Activated naive CD4-positive, alpha-beta T cell (primary cell): ENCODE results near the gene ALMS1.
"Not testable (repeated sequence)": the region's sequence is repeated elsewhere in the genome, so short reads cannot be mapped to it uniquely, and the experiment has no call there.

Experiments
- DNase-seq, 4 experiments: peaks; one replicate each; lab custom pipeline; 2025; lab: John Stamatoyannopoulos, UW

The ALMS1 gene

DNA sequence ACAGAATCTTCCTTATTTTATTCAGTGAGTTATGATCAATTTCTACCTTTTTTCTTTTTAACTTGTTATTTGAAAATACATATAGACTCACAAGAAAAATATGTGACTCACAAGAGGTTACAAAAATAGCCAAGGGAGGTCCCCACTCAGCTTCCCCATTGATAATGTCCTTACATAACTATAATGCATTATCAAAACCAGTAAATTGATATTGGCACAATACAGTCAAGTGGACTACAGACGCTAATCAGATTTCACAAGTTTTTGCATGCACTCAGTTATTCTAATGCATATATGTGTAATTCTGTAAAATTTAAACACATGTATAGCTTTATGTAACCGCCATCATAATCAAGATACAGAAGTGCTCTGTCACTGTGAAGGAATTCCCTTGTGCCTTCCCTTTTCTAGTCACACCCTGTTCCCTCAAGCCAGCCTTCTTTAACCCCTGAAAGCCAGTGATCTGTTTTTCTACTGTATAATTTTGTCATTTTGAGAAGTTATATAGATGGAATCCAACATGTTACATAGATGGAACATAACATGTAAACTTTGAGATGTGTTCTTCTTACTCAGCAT, 118.4 kb downstream of the ALMS1 start:
- no peak for DNase-seq

DNA sequence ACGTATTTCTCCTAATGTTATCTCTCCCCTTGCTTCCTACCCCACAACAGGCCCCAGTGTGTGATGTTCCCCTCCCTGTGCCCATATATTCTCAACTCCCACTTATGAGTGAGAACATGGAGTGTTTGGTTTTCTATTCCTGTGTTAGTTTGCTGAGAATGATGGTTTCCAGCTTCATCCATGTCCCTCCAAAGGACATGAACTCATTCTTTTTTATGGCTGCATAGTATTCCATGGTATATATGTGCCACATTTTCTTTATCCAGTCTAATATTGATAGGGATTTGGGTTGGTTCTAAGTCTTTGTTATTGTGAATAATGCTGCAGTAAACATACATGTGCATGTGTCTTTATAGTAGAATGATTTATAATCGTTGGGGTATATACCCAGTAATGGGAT, 119.2 kb downstream of the ALMS1 start:
- DNase-seq: not testable (repeated sequence)

DNA sequence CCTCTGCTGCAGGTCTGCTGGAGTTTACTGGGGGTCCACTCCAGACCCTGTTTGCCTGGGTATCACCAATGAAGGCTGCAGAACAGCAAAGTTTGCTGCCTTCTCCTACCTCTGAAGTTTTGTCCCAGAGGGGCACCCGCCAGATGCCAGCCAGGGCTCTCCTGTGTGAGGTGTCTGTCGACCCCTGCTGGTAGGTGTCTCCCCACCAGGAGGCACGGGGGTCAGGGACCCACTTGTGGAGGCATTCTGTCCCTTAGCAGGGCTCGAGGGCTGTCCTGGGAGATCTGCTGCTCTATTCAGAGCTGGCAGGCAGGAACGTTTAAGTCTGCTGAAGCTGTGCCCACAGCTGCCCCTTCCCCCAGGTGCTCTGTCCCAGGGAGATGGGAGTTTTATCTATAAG, 124.8 kb downstream of the ALMS1 start:
- not testable (repeated sequence) for DNase-seq

DNA sequence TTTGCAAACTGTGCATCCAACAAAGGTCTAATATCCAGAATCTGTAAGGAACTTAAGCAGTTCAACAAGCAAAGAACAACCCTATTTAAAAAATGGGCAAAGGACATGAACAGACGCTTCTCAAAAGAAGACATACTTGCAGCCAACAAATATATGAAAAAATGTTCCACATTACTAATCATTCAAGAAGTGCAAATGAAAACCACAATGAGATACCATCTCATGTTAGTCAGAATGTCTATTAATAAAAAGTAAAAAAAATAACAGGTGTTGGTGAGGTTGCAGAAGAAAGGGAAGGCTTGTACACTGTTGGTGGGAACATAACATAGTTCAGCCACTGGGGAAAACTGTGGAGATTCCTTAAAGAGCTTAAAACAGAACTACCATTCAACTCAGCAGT, 130.4 kb downstream of the ALMS1 start:
- no peak for DNase-seq

DNA sequence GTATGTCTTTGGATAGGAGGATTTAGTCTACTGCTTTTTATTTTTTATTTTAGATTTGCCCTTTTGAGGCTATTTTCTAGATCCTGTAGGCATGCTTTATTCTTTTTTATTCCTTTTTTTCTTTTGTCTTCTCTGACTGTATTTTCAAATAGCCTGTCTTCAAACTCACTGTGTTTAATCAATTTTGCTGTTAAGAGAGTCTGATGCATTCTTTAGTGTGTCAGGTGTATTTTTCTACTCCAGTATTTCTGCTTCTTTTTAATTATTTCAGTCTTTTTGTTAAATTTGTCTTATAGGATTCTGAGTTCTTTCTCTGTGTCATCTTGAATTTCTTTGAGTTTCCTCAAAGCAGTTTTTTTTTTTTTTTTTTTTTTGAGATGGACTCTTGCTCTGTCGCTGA, 143.1 kb downstream of the ALMS1 start:
- no peak for DNase-seq

DNA sequence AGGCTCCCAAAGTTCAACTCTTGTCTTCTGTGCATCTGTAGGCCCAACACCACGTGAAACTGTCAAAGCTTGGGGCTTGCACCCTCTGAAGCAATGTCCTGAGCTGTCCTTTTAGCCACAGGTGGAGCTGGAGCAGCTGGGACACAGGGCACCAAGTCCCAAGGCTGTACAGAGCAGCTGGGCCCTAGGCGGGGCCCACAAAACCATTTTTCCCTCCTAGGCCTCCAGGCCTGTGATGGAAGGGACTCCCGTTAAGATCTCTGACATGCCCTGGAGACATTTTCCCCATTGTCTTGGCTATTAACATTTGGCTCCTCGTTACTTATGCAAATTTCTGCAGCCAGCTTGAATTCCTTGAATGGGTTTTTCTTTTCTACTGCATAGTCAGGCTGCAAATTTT, 145.1 kb downstream of the ALMS1 start:
- DNase-seq: not testable (repeated sequence)

DNA sequence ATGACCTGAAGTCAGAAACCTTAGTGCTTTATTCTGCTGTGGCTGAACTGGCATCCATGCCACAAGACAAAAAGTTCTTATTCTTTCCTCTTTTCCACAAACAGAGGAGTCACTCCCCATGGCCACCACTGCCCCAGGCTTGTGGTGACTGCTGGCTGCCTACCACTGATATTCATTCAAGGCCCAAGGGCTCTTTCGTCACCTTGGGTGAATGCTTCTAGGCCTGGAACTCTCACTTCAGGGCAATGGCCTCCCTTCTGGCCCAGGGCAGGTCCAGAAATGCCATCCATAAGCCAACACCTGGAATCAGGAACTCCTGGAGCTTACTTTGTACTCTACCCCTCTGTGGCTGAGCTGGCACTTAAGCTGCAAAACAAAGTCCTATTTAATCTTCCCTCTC, 146.7 kb downstream of the ALMS1 start:
- DNase-seq: no peak

DNA sequence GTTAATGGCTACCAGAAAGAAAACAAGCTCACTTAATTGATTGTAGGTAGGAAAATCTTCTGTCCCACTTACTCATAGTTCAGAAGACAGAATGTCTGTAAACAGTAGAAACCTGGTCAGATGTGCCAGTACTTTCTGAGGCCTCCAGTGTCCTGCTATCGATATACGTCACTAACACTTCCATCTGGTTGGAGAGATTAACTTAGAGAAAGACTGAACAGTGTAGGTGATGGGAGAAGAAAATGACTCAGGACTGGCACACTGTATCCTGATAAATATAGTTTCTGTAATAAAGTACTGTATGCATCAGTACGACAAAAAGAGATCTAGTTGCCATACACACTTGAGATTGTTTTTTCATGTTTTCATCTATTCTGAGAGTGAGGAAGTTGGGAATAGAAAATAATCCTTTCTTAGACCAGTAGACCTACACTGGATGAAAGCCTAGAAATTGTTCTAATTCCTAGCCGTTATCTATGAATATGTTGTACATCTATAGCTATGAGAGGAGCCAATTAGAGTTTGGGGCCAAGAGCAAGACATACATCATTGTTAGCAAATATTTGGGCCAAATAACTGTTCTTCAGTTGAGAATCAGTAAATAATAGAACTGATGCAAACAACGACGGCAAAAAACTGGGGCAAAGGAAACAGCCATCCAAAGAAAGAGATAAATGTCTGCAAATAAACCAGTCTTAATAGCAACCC, 150.7 kb downstream of the ALMS1 start:
- no peak for DNase-seq

DNA sequence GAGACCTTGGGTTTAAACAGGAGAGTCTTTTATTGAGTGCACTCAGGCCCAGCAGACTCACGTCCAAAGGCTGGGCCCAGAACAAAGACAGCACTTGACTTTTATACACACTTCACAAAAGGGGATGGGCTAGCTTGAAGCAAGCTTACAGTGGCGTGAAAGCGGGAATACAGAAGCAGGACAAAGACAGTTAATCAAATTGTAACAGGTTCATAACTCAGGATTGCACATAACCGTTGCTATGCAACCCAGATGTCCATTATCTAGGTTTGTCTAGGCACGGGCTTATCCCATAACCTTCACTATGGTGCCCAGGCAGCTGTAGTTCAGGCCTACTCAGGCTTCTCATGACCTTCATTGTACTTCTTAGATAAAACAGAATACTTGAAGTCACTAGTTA, 175.2 kb downstream of the ALMS1 start:
- DNase-seq: not testable (repeated sequence)

DNA sequence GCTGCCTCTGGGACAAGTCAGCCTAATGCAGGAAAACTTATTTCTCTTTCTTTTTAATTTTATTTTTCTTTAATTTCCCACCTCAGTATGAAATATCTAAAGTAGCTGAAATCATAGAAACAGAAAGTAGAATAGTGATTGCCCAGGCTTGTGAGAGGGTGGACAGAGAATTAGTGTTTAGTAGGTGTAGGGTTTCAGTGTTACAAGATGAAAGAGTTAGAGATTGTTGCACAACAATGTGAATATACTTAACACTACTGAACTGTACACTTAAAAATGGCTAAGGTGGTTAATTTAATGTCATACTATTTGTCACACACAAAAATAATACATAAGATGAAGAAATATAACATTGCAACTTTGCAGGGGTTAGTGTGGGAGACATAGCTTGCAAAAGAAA, 175.8 kb downstream of the ALMS1 start:
- no peak for DNase-seq

DNA sequence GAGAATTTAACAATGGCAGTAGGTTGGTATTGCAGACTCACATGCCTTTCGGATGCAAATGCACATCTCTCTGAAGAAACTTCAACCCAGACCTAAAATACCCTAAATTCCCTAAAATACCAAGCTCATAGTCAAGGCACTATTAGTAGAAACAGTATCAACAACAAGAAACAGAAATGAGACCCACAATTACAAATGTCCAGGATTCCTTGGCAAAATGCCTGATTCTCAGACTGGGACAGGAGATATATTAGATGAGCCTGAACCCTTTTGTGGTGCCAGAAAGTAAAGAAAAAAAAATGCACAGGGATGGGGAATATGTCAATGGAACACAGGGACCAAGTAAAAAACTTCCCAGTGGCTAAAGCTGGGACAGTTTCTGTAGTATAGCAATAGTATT, 179.3 kb downstream of the ALMS1 start:
- DNase-seq: no peak

DNA sequence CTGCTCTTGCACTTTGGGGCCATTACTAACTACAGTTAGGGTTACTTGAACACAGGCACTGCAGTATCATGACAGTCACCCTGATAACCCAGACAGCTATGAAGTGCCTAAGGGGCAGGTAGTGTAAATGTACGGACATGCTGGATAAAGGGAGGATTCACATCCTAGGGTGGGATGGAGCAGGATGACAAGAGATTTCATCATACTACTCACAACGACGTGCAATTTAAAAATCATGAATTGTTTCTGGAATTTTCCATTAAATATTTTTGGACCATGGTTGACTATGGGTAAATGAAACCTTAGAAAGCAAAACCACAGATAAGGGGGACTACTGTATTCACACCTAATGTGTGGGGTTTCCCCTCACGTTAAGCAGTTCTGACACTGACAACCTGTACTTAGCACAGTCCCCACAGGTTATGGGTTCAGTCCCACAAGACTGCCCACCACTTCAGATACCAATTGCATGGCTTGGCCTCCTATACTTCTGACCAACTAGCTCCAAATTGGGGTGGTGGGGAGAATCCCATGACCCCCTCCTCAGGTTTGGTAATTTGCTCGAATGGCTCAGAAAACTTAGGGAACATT, 180.7 kb downstream of the ALMS1 start:
- DNase-seq: no peak

DNA sequence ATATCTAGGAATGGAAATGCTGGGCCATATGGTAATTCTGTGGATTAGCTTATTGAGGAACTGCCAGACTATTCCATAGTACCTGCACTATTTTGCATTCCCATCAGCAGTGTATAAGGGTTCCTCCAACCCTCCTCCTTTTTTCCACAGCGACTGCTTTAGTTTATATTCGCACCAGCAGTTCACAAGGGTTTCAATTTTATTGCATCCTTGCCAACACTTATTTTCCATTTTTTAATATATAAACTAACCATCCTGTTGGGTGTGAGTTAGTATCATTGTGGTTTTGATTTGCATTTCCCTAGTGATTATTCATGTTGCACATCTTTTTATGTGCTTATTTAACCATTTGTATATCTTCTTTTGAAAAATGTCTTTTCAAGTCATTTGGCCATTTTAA, 189.6 kb downstream of the ALMS1 start:
- DNase-seq: no peak

DNA sequence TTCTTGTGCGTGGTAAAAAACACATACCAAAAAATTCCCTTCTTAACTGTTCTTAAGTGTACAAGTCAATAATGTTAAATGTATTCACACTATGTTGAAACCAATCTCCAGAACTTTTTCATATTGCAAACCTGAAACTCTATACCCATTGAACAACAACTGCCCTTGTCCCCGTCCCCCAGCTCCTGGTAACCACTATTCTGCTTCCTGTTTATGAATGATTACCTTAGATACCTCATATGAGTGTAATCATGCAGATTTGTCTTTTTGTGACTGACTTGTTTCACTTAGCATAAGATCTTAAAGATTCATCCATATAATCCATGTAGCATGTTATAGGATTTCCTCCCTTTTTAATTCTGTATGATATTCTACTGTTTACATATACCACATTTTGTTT, 196.7 kb downstream of the ALMS1 start:
- DNase-seq: no peak

DNA sequence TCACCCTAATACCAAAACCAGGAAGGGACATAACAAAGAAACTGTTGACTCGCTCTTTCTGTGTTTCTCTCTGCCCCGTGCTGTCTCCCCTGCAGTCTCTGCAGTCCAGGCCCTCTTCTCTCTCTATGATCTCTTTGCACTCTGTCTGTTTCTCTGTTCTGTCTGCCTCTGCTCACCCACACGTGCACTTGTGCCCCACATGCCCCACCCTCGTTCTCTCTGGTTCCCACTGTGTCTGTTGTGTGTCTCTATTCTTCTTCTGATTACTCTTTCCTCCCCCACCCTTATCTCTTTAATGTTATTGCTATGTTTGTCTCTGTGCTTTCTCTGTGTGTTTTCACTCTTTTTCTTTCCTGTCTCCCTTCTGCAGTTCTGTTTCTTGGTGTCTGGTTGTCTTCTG, 202.5 kb downstream of the ALMS1 start:
- no peak for DNase-seq

DNA sequence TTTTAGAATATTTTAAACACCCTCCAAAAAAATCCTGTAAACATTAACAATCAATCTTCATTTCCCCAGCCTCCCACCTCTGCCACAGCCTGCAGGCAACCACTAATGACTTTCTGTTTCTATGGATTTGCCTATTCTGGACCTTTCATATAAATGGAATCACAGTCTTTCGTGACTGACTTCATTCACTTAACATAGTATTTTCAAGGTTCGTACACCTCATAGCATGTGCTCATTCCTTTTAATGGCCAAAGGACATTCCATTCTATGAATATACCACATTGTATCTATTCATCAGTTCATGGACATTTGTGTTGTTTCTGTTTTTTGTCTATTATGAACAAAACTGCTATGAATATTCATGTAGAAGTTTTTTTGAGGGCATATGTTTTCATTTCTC, 208.0 kb downstream of the ALMS1 start:
- DNase-seq: no peak

DNA sequence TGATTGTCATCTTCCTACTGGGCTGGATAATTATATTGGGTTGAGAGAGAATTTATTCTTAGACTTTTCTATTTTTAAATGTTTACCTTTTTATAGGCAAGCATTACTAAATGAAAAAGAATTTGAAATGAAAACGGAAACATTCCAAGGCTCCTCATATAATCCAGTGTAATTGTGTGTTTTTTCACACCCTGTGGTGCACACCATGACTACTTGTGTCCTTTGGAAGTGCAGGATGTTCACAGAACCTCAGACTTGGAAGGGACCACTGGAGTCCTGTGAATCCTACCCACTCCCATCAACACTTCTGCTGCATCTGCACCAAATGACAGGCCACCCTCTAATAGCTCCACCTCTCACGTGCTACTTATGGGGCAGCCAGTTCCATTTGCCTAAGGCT, 208.6 kb downstream of the ALMS1 start:
- DNase-seq: no peak

DNA sequence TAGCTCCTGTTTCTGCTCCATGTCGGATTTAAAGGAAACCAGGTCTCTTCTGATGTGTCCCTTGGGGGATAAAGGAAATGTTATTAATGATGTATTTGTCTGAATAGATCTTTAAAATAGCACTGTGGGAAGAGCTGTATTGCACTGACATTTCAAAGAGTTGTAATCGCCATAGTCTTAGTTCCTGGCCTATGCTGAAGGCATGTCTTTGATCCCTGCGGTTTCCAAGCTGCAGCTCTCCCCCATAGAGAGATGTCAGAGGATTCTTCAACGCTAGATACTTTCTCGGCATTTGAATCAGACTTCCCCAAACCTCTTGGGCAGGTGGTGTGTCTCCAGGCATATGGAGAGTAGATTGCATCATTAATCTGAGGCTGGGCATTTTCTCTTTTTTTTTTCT, 216.1 kb downstream of the ALMS1 start:
- DNase-seq: no peak

DNA sequence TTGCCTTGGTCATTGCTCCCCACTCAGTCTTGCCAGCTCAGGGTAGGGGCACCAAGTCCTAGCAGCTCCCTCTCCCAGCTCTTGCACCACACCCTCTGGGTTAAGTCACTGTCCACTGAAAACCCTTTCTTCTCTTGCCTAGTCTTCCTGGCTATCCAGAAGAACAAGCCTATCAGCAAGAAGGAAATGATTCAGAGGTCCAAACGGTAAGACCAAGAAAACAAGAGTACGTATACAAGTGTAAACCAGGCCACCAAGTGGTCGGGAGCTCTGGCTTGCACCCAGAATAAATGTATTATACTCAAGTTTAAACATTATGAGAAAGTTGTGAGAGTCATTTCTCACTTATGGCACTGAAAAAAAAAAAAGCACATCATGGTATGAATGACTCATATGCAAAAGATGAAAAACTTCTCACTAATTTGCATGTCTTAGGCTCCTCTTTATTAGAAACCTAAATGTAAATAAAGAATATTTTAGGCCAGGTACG, 217.5 kb downstream of the ALMS1 start:
- not testable (repeated sequence) for DNase-seq

DNA sequence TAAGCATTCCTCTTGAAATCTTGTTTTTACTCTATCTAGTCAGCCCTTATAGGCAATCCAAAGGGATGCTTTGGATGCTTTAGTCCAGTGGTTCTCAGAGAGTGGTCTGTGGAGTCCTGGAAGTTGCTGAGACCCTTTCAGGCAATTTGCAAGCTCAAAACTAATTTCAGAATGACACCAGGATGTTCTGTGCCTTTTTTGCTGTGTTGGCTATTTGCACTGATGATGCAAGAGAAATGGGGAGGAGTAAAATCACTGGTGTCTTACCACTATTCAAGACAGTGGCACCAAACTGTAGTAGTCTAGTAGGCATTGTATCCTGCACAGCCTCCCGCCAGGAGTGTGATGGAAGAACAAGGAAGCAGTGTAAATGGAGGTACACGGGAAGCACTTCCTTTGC, 219.0 kb downstream of the ALMS1 start:
- not testable (repeated sequence) for DNase-seq

DNA sequence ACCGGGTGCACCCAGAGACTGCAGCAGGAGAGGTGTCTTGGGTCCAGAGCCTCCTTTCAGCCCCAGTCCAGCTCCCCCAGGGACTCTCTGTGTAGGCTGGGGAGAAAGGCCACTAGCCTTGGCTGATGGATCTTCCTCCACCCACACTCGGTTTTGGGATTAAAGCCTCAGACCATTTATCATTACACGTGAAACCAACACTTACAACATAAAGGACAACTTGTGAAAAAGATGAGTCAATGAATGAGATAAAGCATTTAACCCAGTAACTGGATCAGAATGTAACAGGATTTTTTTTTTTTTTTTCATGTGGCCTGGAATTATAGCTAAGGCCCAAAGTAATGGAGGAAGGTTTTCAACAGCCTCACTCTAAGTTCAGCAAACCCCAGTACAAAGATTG, 224.5 kb downstream of the ALMS1 start:
- no peak for DNase-seq

DNA sequence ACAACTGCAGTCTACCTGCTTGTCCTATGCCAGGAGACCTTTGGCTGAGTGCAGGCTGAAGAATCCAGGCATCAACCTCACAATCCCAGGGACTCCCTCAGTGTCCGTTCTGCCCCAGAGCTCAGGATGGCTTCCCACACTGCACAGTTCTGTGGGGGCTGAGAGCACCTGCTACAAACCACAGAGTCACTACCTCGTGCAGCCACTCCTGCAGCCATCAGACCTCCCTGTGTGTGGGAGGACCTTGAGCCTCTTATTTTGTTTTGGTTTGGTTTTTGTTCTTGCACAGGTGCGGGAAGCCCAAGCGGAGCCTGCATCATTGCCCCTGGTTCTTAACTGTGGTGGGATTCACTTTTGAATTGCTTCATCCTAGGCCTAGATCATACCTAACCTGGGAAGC, 225.6 kb downstream of the ALMS1 start:
- DNase-seq: no peak

DNA sequence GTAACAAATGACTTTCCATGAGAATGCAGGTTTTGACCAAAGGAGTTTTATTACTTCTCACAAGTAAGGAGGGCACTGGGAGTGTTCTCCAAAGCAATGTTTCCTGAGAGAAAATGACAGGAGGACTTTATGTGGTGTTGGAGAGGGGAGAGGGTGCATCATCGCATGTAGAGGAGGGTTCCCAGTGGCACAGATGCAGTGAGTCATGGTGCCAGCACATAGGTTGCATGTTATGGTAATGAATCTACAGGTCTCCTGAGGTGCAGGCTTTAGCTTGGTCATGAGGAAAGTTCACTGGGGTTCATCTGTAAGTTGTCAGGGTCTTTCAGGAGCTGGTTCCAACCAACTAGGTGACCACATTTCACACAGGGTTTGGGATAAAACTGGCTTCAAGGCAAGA, 226.2 kb downstream of the ALMS1 start:
- no peak for DNase-seq

DNA sequence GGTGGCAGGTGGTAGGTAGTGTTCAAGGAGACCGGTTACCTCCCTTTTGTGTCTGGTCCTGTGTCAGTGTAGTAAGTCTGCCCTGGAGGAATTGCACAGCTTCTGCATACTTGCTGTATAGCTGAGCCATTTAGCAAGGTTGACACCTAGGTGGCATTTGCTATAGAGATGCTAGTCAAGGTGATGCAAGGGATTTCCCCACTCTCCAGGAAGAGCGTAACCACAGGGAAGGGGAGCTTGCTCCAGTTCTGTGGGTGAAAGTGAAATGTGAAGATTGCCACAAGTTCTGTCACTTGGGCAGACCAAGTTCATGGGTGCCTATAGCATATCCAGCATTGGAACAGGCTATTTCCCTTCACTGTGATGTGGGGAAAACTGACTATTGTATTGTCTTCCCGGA, 228.5 kb downstream of the ALMS1 start:
- no peak for DNase-seq
